K562 (cell line): ENCODE data around the gene MRPS10. TPM values are rescaled to one million over a fixed set of nuclear protein-coding genes. Genes with fewer than 3 reads are reported as not detected.
A peak's percentile ranks its signal among the peaks of the same experiment; 100 is the strongest.

Experiments used
- ARID2 ChIP-seq: fragments of 450-650 bp; IDR thresholded peaks from 2 replicates; pipeline ENCODE4 v1.6.1; 2017; ENCODE audit warnings: antibody characterized with exemption, mild to moderate bottlenecking
- BMI1 ChIP-seq: fragments of 150-350 bp; IDR thresholded peaks from 2 replicates; pipeline ENCODE4 v1.6.1; 2014; ENCODE audit warnings: low read length
- DACH1 ChIP-seq: fragments of 450-650 bp; IDR thresholded peaks from 2 replicates; pipeline ENCODE4 v1.6.1; 2018; ENCODE audit not compliant: partially characterized antibody
- ERF ChIP-seq: fragments of 450-650 bp; formaldehyde crosslinking; IDR thresholded peaks from 2 replicates; pipeline ENCODE4 v1.4.0; 2020; ENCODE audit warnings: mild to moderate bottlenecking, mixed read lengths
- HDGF ChIP-seq: fragments of 450-650 bp; IDR thresholded peaks from 2 replicates; pipeline ENCODE4 v1.6.1; 2016
- KAT8 ChIP-seq: fragments of 450-650 bp; IDR thresholded peaks from 2 replicates; pipeline ENCODE4 v1.6.1; 2016; ENCODE audit warnings: low read depth, mild to moderate bottlenecking
- LEF1 ChIP-seq: fragments of 450-650 bp; IDR thresholded peaks from 2 replicates; pipeline ENCODE4 v1.6.1; 2016; ENCODE audit warnings: mild to moderate bottlenecking
- NCOA2 ChIP-seq, 2 experiments: fragments of 450-650 bp; IDR thresholded peaks; 2 replicates each; pipeline ENCODE4 v1.6.1; 2018; ENCODE audit warnings: mild to moderate bottlenecking in 2 of 2, moderate library complexity in 1 of 2; ENCODE audit not compliant: partially characterized antibody in 2 of 2
- POLR2AphosphoS2 ChIP-seq: IDR thresholded peaks from 2 replicates; pipeline ENCODE4 v1.6.1; 2012; ENCODE audit warnings: low read length, improper control_type of control experiment
- RAD51 ChIP-seq: fragments of 450-650 bp; IDR thresholded peaks from 2 replicates; pipeline ENCODE4 v1.7.1; 2016; ENCODE audit warnings: low read depth, mild to moderate bottlenecking, borderline replicate concordance
- RBM25 ChIP-seq: fragments of 200-400 bp; formaldehyde crosslinking; IDR thresholded peaks from 2 replicates; pipeline ENCODE4 v1.6.1; 2018; ENCODE audit warnings: low read length, low read depth, moderate library complexity; ENCODE audit not compliant: severe bottlenecking
- TRIM24 ChIP-seq, 2 experiments: fragments of 450-650 bp; IDR thresholded peaks; 2 replicates each; pipeline ENCODE4 v1.6.1; 2016
- ZNF165 ChIP-seq: fragments of 250-450 bp; sonication (Bioruptor Pico); IDR thresholded peaks from 2 replicates; pipeline ENCODE4 v1.4.0; 2020; ENCODE audit warnings: borderline replicate concordance
- ZNF253 ChIP-seq: fragments of 250-450 bp; sonication (Bioruptor Pico); conservative IDR thresholded peaks from 2 replicates; pipeline ENCODE4 v1.6.1; 2021; ENCODE audit warnings: mild to moderate bottlenecking
- ZNF551 ChIP-seq: fragments of 250-450 bp; sonication (Bioruptor Pico); IDR thresholded peaks from 2 replicates; pipeline ENCODE4 v1.5.0; 2021; ENCODE audit warnings: mild to moderate bottlenecking, moderate library complexity
- polyA plus RNA-seq, 8 experiments: library from polyadenylated mRNA; depleted of rRNA in 4 of 8; stranded (reverse) in 5 of 8; unstranded in 3 of 8; fragments of >200 nt; fragmentation: Nextera tagmentation in 2 of 8; fragmentation: Illumina TruSeq in 1 of 8; extraction: Ambion mirVana in 2 of 8; extraction: Trizol in 1 of 8; gene quantifications; 2 replicates each; pipeline versions ENCODE4 v1.2.1 to v1.2.3, GENCODE V29; 2011 to 2014; ENCODE audit warnings: inconsistent platforms in 1 of 8, missing spikeins in 1 of 8
- total RNA-seq, 7 experiments: library from RNA; depleted of rRNA in 6 of 7; stranded (reverse); fragments of >200 nt in 6 of 7; fragmentation: Illumina TruSeq in 2 of 7; extraction: Trizol in 2 of 7; gene quantifications; 2 replicates each; pipeline versions ENCODE4 v1.2.1 to v1.2.3, GENCODE V29; 2011 to 2021; ENCODE audit warnings: low replicate concordance in 1 of 7
- TF ChIP-seq, protein P1 (sequence below): fragments of 250-450 bp; sonication (Bioruptor Pico); IDR thresholded peaks from 2 replicates; pipeline ENCODE4 v1.4.0; 2020
- TF ChIP-seq, protein P2 (sequence below): fragments of 250-450 bp; sonication (Bioruptor Pico); IDR thresholded peaks from 2 replicates; pipeline ENCODE4 v1.4.0; 2020; ENCODE audit warnings: mild to moderate bottlenecking, moderate library complexity
- TF ChIP-seq, protein P3 (sequence below): fragments of 450-650 bp; formaldehyde crosslinking; IDR thresholded peaks from 2 replicates; pipeline ENCODE4 v1.4.0; 2022; ENCODE audit warnings: missing genetic modification characterization
- TF ChIP-seq, protein P4 (sequence below): fragments of 450-650 bp; conservative IDR thresholded peaks from 2 replicates; pipeline ENCODE4 v1.6.1; 2016; ENCODE audit warnings: missing genetic modification characterization, low read depth, mild to moderate bottlenecking, control low read depth, missing compliant biosample characterization

Gene MRPS10
- total and polyA plus RNA-seq, 9 of the 15 experiments (the other 6 are each of a cell fraction or from before 2014, with no cell fraction given) = 48.6 to 166 (median 93.7) TPM

DNA sequence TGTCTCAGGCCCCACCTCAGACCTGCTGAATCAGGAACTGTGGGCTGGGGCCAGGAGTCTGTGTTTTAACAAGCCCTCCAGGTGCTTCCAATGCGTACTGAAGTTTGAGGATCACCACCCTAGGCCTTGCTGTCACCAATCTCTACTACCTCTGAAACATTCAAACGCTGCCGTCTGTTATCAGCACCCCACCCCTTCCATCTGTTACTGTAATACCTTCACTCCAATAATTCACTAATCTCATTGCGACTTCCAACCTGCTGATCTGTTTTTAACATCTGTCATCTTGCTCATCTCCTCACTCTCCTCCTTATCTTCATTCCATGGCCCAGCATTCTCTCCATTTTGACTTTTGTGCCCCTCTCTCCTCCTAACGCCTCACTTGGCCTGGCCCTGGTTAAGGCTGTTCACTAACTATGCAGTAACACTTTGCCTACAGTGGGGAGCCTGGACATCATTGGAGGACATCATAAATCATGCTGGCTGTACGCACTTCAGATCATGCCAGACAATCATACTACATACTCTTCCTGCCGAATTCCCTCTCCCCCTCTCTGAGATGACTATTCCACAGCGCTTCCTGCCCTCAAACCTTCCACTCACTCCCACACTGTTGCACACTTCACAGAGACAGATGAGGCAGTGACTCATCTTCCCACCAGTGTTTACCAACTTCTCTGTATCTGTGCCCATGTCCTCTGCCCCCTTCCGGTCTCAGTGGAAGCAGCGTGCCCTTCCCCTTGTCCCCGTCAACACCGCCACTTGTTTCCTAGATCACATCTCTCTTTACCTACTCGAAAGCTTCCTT is 19.9 kb downstream of the MRPS10 start (continued):
- TF ChIP-seq, protein P1, sequence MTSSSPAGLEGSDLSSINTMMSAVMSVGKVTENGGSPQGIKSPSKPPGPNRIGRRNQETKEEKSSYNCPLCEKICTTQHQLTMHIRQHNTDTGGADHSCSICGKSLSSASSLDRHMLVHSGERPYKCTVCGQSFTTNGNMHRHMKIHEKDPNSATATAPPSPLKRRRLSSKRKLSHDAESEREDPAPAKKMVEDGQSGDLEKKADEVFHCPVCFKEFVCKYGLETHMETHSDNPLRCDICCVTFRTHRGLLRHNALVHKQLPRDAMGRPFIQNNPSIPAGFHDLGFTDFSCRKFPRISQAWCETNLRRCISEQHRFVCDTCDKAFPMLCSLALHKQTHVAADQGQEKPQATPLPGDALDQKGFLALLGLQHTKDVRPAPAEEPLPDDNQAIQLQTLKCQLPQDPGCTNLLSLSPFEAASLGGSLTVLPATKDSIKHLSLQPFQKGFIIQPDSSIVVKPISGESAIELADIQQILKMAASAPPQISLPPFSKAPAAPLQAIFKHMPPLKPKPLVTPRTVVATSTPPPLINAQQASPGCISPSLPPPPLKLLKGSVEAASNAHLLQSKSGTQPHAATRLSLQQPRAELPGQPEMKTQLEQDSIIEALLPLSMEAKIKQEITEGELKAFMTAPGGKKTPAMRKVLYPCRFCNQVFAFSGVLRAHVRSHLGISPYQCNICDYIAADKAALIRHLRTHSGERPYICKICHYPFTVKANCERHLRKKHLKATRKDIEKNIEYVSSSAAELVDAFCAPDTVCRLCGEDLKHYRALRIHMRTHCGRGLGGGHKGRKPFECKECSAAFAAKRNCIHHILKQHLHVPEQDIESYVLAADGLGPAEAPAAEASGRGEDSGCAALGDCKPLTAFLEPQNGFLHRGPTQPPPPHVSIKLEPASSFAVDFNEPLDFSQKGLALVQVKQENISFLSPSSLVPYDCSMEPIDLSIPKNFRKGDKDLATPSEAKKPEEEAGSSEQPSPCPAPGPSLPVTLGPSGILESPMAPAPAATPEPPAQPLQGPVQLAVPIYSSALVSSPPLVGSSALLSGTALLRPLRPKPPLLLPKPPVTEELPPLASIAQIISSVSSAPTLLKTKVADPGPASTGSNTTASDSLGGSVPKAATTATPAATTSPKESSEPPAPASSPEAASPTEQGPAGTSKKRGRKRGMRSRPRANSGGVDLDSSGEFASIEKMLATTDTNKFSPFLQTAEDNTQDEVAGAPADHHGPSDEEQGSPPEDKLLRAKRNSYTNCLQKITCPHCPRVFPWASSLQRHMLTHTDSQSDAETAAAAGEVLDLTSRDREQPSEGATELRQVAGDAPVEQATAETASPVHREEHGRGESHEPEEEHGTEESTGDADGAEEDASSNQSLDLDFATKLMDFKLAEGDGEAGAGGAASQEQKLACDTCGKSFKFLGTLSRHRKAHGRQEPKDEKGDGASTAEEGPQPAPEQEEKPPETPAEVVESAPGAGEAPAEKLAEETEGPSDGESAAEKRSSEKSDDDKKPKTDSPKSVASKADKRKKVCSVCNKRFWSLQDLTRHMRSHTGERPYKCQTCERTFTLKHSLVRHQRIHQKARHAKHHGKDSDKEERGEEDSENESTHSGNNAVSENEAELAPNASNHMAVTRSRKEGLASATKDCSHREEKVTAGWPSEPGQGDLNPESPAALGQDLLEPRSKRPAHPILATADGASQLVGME = no peak
- peak; percentile 94 for TF ChIP-seq LEF1
- TF ChIP-seq TRIM24 (IDR thresholded peaks at IDR 0.05) = peak; percentile 99
- no peak for TF ChIP-seq ZNF551
- TF ChIP-seq, protein P2, sequence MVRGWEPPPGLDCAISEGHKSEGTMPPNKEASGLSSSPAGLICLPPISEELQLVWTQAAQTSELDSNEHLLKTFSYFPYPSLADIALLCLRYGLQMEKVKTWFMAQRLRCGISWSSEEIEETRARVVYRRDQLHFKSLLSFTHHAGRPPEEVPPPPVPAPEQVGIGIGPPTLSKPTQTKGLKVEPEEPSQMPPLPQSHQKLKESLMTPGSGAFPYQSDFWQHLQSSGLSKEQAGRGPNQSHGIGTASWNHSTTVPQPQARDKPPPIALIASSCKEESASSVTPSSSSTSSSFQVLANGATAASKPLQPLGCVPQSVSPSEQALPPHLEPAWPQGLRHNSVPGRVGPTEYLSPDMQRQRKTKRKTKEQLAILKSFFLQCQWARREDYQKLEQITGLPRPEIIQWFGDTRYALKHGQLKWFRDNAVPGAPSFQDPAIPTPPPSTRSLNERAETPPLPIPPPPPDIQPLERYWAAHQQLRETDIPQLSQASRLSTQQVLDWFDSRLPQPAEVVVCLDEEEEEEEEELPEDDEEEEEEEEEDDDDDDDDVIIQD = no peak
- TF ChIP-seq, protein P3, sequence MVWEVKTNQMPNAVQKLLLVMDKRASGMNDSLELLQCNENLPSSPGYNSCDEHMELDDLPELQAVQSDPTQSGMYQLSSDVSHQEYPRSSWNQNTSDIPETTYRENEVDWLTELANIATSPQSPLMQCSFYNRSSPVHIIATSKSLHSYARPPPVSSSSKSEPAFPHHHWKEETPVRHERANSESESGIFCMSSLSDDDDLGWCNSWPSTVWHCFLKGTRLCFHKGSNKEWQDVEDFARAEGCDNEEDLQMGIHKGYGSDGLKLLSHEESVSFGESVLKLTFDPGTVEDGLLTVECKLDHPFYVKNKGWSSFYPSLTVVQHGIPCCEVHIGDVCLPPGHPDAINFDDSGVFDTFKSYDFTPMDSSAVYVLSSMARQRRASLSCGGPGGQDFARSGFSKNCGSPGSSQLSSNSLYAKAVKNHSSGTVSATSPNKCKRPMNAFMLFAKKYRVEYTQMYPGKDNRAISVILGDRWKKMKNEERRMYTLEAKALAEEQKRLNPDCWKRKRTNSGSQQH (CRISPR knock-in tag) = peak; percentile 78
- no peak for TF ChIP-seq BMI1
- TF ChIP-seq KAT8 = peak; percentile 12; the same call in 1 of the 2 replicates
- no peak for TF ChIP-seq ZNF165 (CRISPR knock-in tag)
- TF ChIP-seq RAD51 = peak; percentile 44; the same call in 1 of the 2 replicates
- TF ChIP-seq ZNF253 (CRISPR knock-in tag) = no peak; the same call in 1 of the 2 replicates
- TF ChIP-seq, protein P4, sequence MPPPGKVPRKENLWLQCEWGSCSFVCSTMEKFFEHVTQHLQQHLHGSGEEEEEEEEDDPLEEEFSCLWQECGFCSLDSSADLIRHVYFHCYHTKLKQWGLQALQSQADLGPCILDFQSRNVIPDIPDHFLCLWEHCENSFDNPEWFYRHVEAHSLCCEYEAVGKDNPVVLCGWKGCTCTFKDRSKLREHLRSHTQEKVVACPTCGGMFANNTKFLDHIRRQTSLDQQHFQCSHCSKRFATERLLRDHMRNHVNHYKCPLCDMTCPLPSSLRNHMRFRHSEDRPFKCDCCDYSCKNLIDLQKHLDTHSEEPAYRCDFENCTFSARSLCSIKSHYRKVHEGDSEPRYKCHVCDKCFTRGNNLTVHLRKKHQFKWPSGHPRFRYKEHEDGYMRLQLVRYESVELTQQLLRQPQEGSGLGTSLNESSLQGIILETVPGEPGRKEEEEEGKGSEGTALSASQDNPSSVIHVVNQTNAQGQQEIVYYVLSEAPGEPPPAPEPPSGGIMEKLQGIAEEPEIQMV (tag) = peak; percentile 72
- TF ChIP-seq ERF (CRISPR knock-in tag) = no peak
- TF ChIP-seq NCOA2 (IDR thresholded peaks at IDR 0.05; ENCODE audit: partially characterized antibody in 2 of 2) = peak; percentile 59 to 89
- TF ChIP-seq HDGF = peak; percentile 86
- TF ChIP-seq ARID2 = 0 out of 2 replicates have a peak, but pooled peaks have one; percentile 5
- no peak for TF ChIP-seq RBM25
- TF ChIP-seq POLR2AphosphoS2 = no peak
- TF ChIP-seq DACH1 = peak; percentile 92
